Right renal pelvis (tissue), 4 donors: ENCODE results near the gene IL32. TPM values are rescaled to one million over a fixed set of nuclear protein-coding genes. Genes with fewer than 3 reads are reported as not detected.
"Not testable (repeated sequence)": the region's sequence is repeated elsewhere in the genome, so short reads cannot be mapped to it uniquely, and the experiment has no call there.

Source experiments
- DNase-seq, 4 donors: peaks; one replicate each; pipeline ENCODE4 v3.0.0-alpha.2; 2013; ENCODE audit warnings: low read depth in 4 of 4, low spot score in 3 of 4, missing footprints in 1 of 4
- polyA plus RNA-seq, 4 donors: library from polyadenylated mRNA; unstranded; fragments of 120-200 nt; gene quantifications; one replicate each; pipeline ENCODE4 v1.2.1, GENCODE V29; 2013; ENCODE audit not compliant: insufficient read length in 4 of 4

IL32 gene
- polyA plus RNA-seq, 4 donors: 29.9 to 47.1 (median 33.9) TPM

- no peak for DNase-seq
Measured at GRCh38 chr16:3051009-3051408, 14.4 kb upstream of the IL32 start.

GRCh38 chr16:3051494-3051893 is 13.9 kb upstream of the IL32 start:
- DNase-seq: no peak

GRCh38 chr16:3052571-3053329 is 12.7 kb upstream of the IL32 start:
- DNase-seq: not testable (repeated sequence)

- not testable (repeated sequence) for DNase-seq
Measured at GRCh38 chr16:3053330-3053710, 12.1 kb upstream of the IL32 start.

GRCh38 chr16:3054965-3055733 is 10.3 kb upstream of the IL32 start:
- DNase-seq: no peak

GRCh38 chr16:3055734-3056115 is 9.7 kb upstream of the IL32 start:
- DNase-seq: not testable (repeated sequence)

GRCh38 chr16:3056336-3057180 is 8.9 kb upstream of the IL32 start:
- no peak for DNase-seq

- DNase-seq: no peak
Measured at GRCh38 chr16:3057181-3058138, 8.0 kb upstream of the IL32 start.

GRCh38 chr16:3058139-3059030 is 7.1 kb upstream of the IL32 start:
- DNase-seq: peak in 1 of 4 donors; percentile 31

- peak; percentile 79 to 84 (median 83) for DNase-seq
Measured at GRCh38 chr16:3059041-3059722, 6.3 kb upstream of the IL32 start.

GRCh38 chr16:3059723-3060242 is 5.7 kb upstream of the IL32 start:
- DNase-seq: no peak

GRCh38 chr16:3060339-3061127 is 4.9 kb upstream of the IL32 start:
- no peak for DNase-seq

GRCh38 chr16:3062553-3062952 is 2.9 kb upstream of the IL32 start:
- no peak for DNase-seq

GRCh38 chr16:3063625-3064386 is 1.6 kb upstream of the IL32 start:
- no peak for DNase-seq

- no peak for DNase-seq
Measured at GRCh38 chr16:3065742-3066439, 451 bp downstream of the IL32 start.

- DNase-seq: no peak
Measured at GRCh38 chr16:3066440-3066748, 954 bp downstream of the IL32 start.
